A673 (cell line): Measurements from ENCODE around the gene PCBP3. TPM values are rescaled to one million over a fixed set of nuclear protein-coding genes. Genes with fewer than 3 reads are reported as not detected.

Experiments
- BruUV-seq: library from RNA; stranded (reverse); fragments of 400-500 nt; replicated peaks from 2 replicates; lab custom pipeline; 2021; lab: Mats Ljungman, UMichigan
- CTCF ChIA-PET: fragments of 300-600 bp; sonication (Branson Sonifier 250); formaldehyde crosslinking; loops from one replicate; lab custom pipeline; 2022; ENCODE audit warnings: antibody characterized with exemption; lab: Charles Lee
- POLR2A ChIA-PET: fragments of 300-600 bp; sonication (Branson Sonifier 250); formaldehyde crosslinking; loops from one replicate; lab custom pipeline; 2022; ENCODE audit warnings: antibody characterized with exemption; ENCODE audit not compliant: low non-redundant PET; lab: Charles Lee
- DNase-seq: peaks from one replicate; pipeline ENCODE4 v3.0.0-alpha.2; 2015; ENCODE audit warnings: low spot score
- H3K27ac ChIP-seq: fragments of 200-600 bp; sonication (generic); 2 replicates; pipeline ENCODE4 v1.5.1; 2016; ENCODE audit warnings: mixed run types, low read depth, mild to moderate bottlenecking, mixed read lengths, antibody characterized with exemption, low read length; ENCODE audit not compliant: poor library complexity, severe bottlenecking
- H3K27me3 ChIP-seq: fragments of 200-600 bp; sonication (generic); replicated peaks from 2 replicates; pipeline ENCODE4 v1.6.1; 2017; ENCODE audit warnings: mixed run types, low read depth, mild to moderate bottlenecking, mixed read lengths, antibody characterized with exemption, low read length; ENCODE audit not compliant: insufficient read depth, poor library complexity
- H3K36me3 ChIP-seq: fragments of 200-600 bp; sonication (generic); 2 replicates; pipeline ENCODE4 v1.6.1; 2016; ENCODE audit warnings: mixed run types, mild to moderate bottlenecking, mixed read lengths, antibody characterized with exemption, low read length; ENCODE audit not compliant: insufficient read depth, poor library complexity, severe bottlenecking
- H3K4me1 ChIP-seq: fragments of 200-600 bp; sonication (generic); 2 replicates; pipeline ENCODE4 v1.6.1; 2017; ENCODE audit warnings: mixed run types, mild to moderate bottlenecking, mixed read lengths, antibody characterized with exemption, low read length; ENCODE audit not compliant: insufficient read depth, poor library complexity, severe bottlenecking
- H3K4me3 ChIP-seq: fragments of 200-600 bp; sonication (generic); 2 replicates; pipeline ENCODE4 v1.5.1; 2016; ENCODE audit warnings: low read depth, mixed run types, mild to moderate bottlenecking, mixed read lengths, low read length; ENCODE audit not compliant: poor library complexity, severe bottlenecking
- H3K9me3 ChIP-seq: fragments of 200-600 bp; sonication (generic); 2 replicates; pipeline ENCODE4 v1.6.1; 2016; ENCODE audit warnings: mixed run types, low read depth, mild to moderate bottlenecking, mixed read lengths, antibody characterized with exemption, low read length; ENCODE audit not compliant: poor library complexity, severe bottlenecking
- CTCF ChIP-seq: fragments of 300-800, 200-600 bp; sonication (generic); conservative IDR thresholded peaks from 2 replicates; pipeline ENCODE4 v1.5.1; 2017; ENCODE audit warnings: low read depth, mild to moderate bottlenecking, antibody characterized with exemption, low read length, moderate library complexity, mixed read lengths
- EZH2 ChIP-seq: fragments of 200-600 bp; sonication (generic); IDR thresholded peaks from 2 replicates; pipeline ENCODE4 v1.6.1; 2017; ENCODE audit warnings: borderline replicate concordance, low read depth, mild to moderate bottlenecking, mixed read lengths, antibody characterized with exemption, low read length; ENCODE audit not compliant: poor library complexity, severe bottlenecking
- intact Hi-C: fragments of 100-400 bp; cut with micrococcal nuclease; formaldehyde crosslinking; loops from one replicate; pipeline ENCODE4 v1.10.0; 2022; ENCODE audit not compliant: unreplicated experiment
- total RNA-seq: library from RNA; stranded (reverse); gene quantifications from 2 replicates; pipeline ENCODE4 v1.2.3, GENCODE V29; 2021

PCBP3 gene
- total RNA-seq, 1 experiment from 2014 or later: 25.6 TPM

GRCh38 chr21:45854690-45855247 is 211.2 kb downstream of the PCBP3 start:
- H3K27me3 ChIP-seq: no peaks in the 10 kb centered on the region
- TF ChIP-seq CTCF (no peak), EZH2 (no peak)
- H3K4me1 ChIP-seq: no peaks in the 10 kb centered on the region
- H3K9me3 ChIP-seq: no peaks in the 10 kb centered on the region
- no peak for DNase-seq
- no peaks in the 10 kb centered on the region for H3K36me3 ChIP-seq
- BruUV-seq: no TSS peak
- ChIA-PET CTCF (no interaction called here), POLR2A (no interaction called here)
- H3K27ac ChIP-seq: no peak overlapping the region
- intact Hi-C loops: no loop called here
- no peak overlapping the region for H3K4me3 ChIP-seq

DNA sequence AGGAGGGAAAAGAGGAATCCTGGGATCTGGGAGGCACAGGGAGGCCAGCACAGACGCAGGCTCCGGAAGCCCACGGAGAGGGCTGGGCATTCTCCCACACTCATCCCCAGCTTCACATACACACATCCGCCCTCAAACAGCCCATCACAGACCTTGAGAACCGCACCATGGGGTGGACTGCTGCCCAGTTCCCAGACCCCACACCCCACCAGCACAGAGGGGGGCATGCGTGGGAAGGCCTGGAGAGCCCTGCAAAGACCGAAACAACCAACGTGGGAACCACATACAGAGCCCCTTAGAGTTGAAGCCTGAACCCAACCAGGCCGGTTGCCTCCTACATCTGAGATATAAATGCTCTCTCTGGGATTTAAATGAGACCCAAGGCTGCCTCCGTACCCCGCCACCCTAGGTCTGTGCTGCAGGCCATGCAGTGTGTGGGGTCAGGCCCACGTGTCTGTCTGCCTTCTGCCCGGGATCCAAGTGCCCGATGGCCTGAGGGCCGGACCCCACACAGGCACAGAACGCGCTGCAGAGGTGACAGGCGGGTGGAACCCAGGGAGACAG is 211.8 kb downstream of the PCBP3 start:
- no peak overlapping the region for H3K4me3 ChIP-seq
- ChIA-PET POLR2A (no interaction called here), CTCF (no interaction called here)
- no peaks in the 10 kb centered on the region for H3K27me3 ChIP-seq
- no peak overlapping the region for H3K27ac ChIP-seq
- no peaks in the 10 kb centered on the region for H3K9me3 ChIP-seq
- H3K36me3 ChIP-seq: no peaks in the 10 kb centered on the region
- intact Hi-C loops: no loop called here
- H3K4me1 ChIP-seq: no peaks in the 10 kb centered on the region
- no peak for DNase-seq
- no TSS peak for BruUV-seq
- TF ChIP-seq CTCF (no peak), EZH2 (no peak)

- BruUV-seq: no TSS peak
- Histone ChIP-seq H3K36me3 (no peaks in the 10 kb centered on the region), H3K9me3 (no peaks in the 10 kb centered on the region), H3K27ac (no peak overlapping the region), H3K4me3 (no peak overlapping the region), H3K27me3 (no peaks in the 10 kb centered on the region), H3K4me1 (no peaks in the 10 kb centered on the region)
- DNase-seq: no peak
- ChIA-PET POLR2A (no interaction called here), CTCF (no interaction called here)
- no peak for TF ChIP-seq EZH2
- no peak for TF ChIP-seq CTCF
- intact Hi-C loops: no loop called here
These were observed 212.9 kb downstream of the PCBP3 start for GRCh38 chr21:45856442-45856841.
